ENCODE measurements around the gene STAC. TPM values are rescaled to one million over a fixed set of nuclear protein-coding genes. Genes with fewer than 3 reads are reported as not detected.

The STAC gene
- total RNA-seq, 1 donor from 2014 or later = 3.9 TPM

DNA sequence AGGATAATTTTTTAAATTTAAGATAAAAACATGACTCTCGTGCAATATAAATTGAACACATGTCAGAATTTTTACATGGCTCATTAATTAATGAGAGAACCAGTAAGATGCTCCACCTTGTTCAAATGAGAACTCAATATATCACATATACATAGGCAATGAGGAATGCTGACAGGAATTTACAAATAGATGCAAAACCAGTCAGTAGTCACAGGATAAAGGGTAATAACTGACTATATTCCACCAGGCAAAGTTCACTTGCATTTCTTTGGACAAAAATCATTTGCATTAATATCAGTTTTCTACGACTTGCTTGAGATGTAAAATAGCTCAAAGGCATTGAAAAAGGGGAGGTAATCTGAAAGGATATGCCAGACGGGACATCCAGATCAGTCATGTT lies 139.4 kb downstream of the STAC start:
- DNase-seq (ENCODE audit: extremely low spot score in 2 of 2) = no peak
- no peaks in the 10 kb centered on the region for H3K4me1 ChIP-seq
- no peaks in the 10 kb centered on the region for H3K36me3 ChIP-seq
- no peak overlapping the region for H3K27ac ChIP-seq
- H3K9me3 ChIP-seq = no peaks in the 10 kb centered on the region
- H3K27me3 ChIP-seq = no peaks in the 10 kb centered on the region
- intact Hi-C loops (cut with DNase I) = no loop called here
- TF ChIP-seq, protein P1, sequence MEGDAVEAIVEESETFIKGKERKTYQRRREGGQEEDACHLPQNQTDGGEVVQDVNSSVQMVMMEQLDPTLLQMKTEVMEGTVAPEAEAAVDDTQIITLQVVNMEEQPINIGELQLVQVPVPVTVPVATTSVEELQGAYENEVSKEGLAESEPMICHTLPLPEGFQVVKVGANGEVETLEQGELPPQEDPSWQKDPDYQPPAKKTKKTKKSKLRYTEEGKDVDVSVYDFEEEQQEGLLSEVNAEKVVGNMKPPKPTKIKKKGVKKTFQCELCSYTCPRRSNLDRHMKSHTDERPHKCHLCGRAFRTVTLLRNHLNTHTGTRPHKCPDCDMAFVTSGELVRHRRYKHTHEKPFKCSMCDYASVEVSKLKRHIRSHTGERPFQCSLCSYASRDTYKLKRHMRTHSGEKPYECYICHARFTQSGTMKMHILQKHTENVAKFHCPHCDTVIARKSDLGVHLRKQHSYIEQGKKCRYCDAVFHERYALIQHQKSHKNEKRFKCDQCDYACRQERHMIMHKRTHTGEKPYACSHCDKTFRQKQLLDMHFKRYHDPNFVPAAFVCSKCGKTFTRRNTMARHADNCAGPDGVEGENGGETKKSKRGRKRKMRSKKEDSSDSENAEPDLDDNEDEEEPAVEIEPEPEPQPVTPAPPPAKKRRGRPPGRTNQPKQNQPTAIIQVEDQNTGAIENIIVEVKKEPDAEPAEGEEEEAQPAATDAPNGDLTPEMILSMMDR (IDR thresholded peaks at IDR 0.05) = no peak
- TF ChIP-seq POLR2AphosphoS5 (IDR thresholded peaks at IDR 0.05; ENCODE audit: insufficient read depth in 1 of 2, low read depth in 1 of 2) (no peak), POLR2A (IDR thresholded peaks at IDR 0.05) (no peak)
- H3K4me3 ChIP-seq = no peak overlapping the region

DNA sequence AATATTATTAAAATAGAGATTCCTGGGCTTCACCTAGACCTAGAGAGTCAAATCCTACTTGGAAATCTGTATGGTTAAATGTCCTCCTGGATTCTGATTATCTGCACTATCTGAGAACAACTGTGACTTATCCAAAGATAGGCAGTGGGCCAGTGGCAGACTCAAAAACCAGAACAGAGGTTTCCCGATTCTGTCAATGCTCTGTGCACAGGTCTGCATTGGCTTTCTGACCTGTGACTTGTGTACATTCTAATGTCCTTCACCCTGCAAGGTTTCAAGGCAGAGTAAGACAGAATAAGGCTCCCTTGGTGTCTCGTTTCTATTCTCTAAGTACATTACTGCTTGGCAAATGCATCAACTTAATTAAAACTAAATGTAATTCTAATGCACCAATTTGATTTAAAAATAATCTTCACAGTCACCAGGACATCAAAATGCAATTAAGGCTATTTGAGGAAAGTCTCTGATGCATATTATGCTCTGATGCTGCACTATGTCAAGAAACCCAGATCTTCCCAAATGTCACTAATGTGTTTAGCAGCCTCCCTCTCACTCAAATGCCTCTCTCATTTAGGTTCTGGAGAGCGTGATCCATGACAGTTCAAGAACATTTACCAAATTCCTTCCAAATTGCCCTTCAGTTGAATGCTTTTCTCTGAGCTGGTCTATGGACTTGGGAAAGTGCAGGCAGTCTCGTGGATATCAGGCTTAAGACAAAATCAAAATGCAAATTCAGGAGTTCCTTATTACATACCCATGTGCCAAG lies 140.1 kb downstream of the STAC start:
- TF ChIP-seq, protein P1 (IDR thresholded peaks at IDR 0.05) = no peak
- TF ChIP-seq POLR2AphosphoS5 (IDR thresholded peaks at IDR 0.05; ENCODE audit: insufficient read depth in 1 of 2, low read depth in 1 of 2) = no peak
- no peak for TF ChIP-seq POLR2A (IDR thresholded peaks at IDR 0.05)
- intact Hi-C loops (cut with DNase I) = no loop called here
- Histone ChIP-seq H3K36me3 (no peaks in the 10 kb centered on the region), H3K27me3 (no peaks in the 10 kb centered on the region), H3K9me3 (no peaks in the 10 kb centered on the region), H3K4me3 (no peak overlapping the region), H3K4me1 (no peaks in the 10 kb centered on the region), H3K27ac (no peak overlapping the region)
- no peak for DNase-seq (ENCODE audit: extremely low spot score in 2 of 2)

DNA sequence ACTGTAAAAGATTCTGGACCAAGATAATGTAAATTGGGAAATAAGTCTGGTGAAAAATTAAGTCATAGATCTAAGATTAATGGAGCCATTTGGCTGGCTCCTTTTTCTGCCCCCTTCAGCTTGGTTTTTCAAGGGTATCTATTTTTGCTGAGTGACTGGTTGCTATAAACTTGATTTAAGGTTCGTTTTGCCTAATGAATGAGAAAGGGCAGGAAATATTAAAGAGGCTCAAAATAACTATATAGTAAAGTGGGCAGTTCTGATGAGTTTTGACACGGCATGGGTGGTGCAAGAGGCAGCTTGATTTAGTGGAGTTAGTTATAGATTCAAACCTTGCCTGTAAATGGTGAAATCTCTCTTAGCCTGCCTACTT lies 140.7 kb downstream of the STAC start:
- H3K27ac ChIP-seq = no peak overlapping the region
- H3K27me3 ChIP-seq = no peaks in the 10 kb centered on the region
- H3K4me3 ChIP-seq = no peak overlapping the region
- H3K36me3 ChIP-seq = no peaks in the 10 kb centered on the region
- H3K4me1 ChIP-seq = no peaks in the 10 kb centered on the region
- intact Hi-C loops (cut with DNase I) = no loop called here
- no peaks in the 10 kb centered on the region for H3K9me3 ChIP-seq
- TF ChIP-seq, protein P1 (IDR thresholded peaks at IDR 0.05) = no peak
- no peak for TF ChIP-seq POLR2A (IDR thresholded peaks at IDR 0.05)
- no peak for TF ChIP-seq POLR2AphosphoS5 (IDR thresholded peaks at IDR 0.05; ENCODE audit: insufficient read depth in 1 of 2, low read depth in 1 of 2)
- DNase-seq (ENCODE audit: extremely low spot score in 2 of 2) = no peak

- H3K27ac ChIP-seq = no peak overlapping the region
- H3K9me3 ChIP-seq = no peaks in the 10 kb centered on the region
- no peaks in the 10 kb centered on the region for H3K4me1 ChIP-seq
- TF ChIP-seq, protein P1 (IDR thresholded peaks at IDR 0.05) = no peak
- no peak overlapping the region for H3K4me3 ChIP-seq
- no peaks in the 10 kb centered on the region for H3K36me3 ChIP-seq
- intact Hi-C loops (cut with DNase I) = no loop called here
- no peak for DNase-seq (ENCODE audit: extremely low spot score in 2 of 2)
- H3K27me3 ChIP-seq = no peaks in the 10 kb centered on the region
These were observed 144.3 kb downstream of the STAC start for GRCh38 chr3:36524560-36524959.

GRCh38 chr3:36525115-36525801 lies 145.0 kb downstream of the STAC start:
- H3K4me3 ChIP-seq = no peak overlapping the region
- no peaks in the 10 kb centered on the region for H3K9me3 ChIP-seq
- H3K4me1 ChIP-seq = no peaks in the 10 kb centered on the region
- no peak overlapping the region for H3K27ac ChIP-seq
- intact Hi-C loops (cut with DNase I) = no loop called here
- no peak for TF ChIP-seq POLR2A (IDR thresholded peaks at IDR 0.05)
- H3K36me3 ChIP-seq = no peaks in the 10 kb centered on the region
- no peak for DNase-seq (ENCODE audit: extremely low spot score in 2 of 2)
- no peaks in the 10 kb centered on the region for H3K27me3 ChIP-seq

All from vagina (tissue), 2 donors.